K562 (cell line): ENCODE results near the gene PHACTR3. TPM values are rescaled to one million over a fixed set of nuclear protein-coding genes. Genes with fewer than 3 reads are reported as not detected.

Source experiments
- ATAC-seq: fragments of 200-7000 bp; cut with Tn5 transposase; 3 replicates; pipeline ENCODE4 v1.9.1; 2020; ENCODE audit warnings: moderate library complexity
- BruUV-seq: library from RNA; stranded (reverse); fragments of 400-500 nt; replicated peaks from 2 replicates; lab custom pipeline; 2021; lab: Mats Ljungman, UMichigan
- CTCF ChIA-PET: fragments of 300-600 bp; formaldehyde crosslinking; extraction: SDS; loops from one replicate; lab custom pipeline; 2021; ENCODE audit warnings: low intra/inter-chr PET ratio; lab: Yijun Ruan, JAX
- POLR2A ChIA-PET: fragments of 300-600, 350-650 bp; sonication (Branson Sonifier 250); formaldehyde crosslinking; extraction: SDS; loops from one replicate; lab custom pipeline; 2021; ENCODE audit warnings: antibody characterized with exemption, inconsistent platforms; lab: Yijun Ruan, JAX
- DNase-seq, 4 experiments: peaks; one replicate each; pipeline versions ENCODE4 v3.0.0 to v3.0.0-alpha.2; 2011 to 2018; ENCODE audit warnings: low spot score in 3 of 4, mixed read lengths in 3 of 4; ENCODE audit errors: extremely low read depth in 1 of 4
- FAIRE-seq: peaks from 2 replicates; lab custom pipeline; 2011; peaks lifted over from hg19 to GRCh38; lab: Jason Lieb, UNC
- H2AFZ ChIP-seq: 2 replicates; pipeline ENCODE4 v1.6.0; 2011; ENCODE audit warnings: low read depth, low read length, control low read depth, inconsistent platforms
- H3K27ac ChIP-seq: fragments of 200-600 bp; 3 replicates; pipeline ENCODE4 v1.8.0; 2011; ENCODE audit warnings: low read depth, mild to moderate bottlenecking, control low read depth, inconsistent platforms, low read length, moderate library complexity, mixed read lengths; ENCODE audit errors: extremely low read depth
- H3K27me3 ChIP-seq, 2 experiments: fragments of 300-600 bp in 1 of 2; 2 replicates in 1 of 2; 3 replicates in 1 of 2; pipeline versions ENCODE4 v1.6.0 to v1.8.0; 2011; ENCODE audit warnings: inconsistent platforms in 2 of 2, low read length in 2 of 2, mild to moderate bottlenecking in 1 of 2, mixed read lengths in 1 of 2, moderate library complexity in 1 of 2; ENCODE audit not compliant: control insufficient read depth in 2 of 2, insufficient read depth in 2 of 2
- H3K36me3 ChIP-seq: fragments of 300-600 bp; 3 replicates; pipeline ENCODE4 v1.8.0; 2011; ENCODE audit warnings: mild to moderate bottlenecking, low read length, inconsistent platforms; ENCODE audit not compliant: control insufficient read depth, insufficient read depth
- H3K4me1 ChIP-seq, 2 experiments: fragments of 200-600 bp in 1 of 2; replicated peaks in 1 of 2; 2 replicates in 1 of 2; 3 replicates in 1 of 2; pipeline versions ENCODE4 v1.5.1 to v1.8.0; 2011; ENCODE audit warnings: inconsistent platforms in 2 of 2, low read length in 2 of 2, mild to moderate bottlenecking in 1 of 2, mixed read lengths in 1 of 2, moderate library complexity in 1 of 2; ENCODE audit not compliant: control insufficient read depth in 2 of 2, insufficient read depth in 2 of 2
- H3K4me2 ChIP-seq: 2 replicates; pipeline ENCODE4 v1.6.1; 2011; ENCODE audit warnings: low read length, control low read depth, inconsistent platforms, mixed read lengths; ENCODE audit not compliant: insufficient read depth
- H3K4me3 ChIP-seq: fragments of 200-600 bp; sonication (generic), shearing (Covaris generic); 2 replicates; pipeline ENCODE4 v1.5.1; 2016; ENCODE audit warnings: control low read depth, inconsistent platforms
- H3K79me2 ChIP-seq: fragments of 200-600 bp; 3 replicates; pipeline ENCODE4 v1.8.0; 2011; ENCODE audit warnings: low read length, inconsistent platforms; ENCODE audit not compliant: control insufficient read depth, insufficient read depth
- H3K9ac ChIP-seq, 2 experiments: 2 replicates each; pipeline versions ENCODE4 v1.6.0 to v1.6.1; 2011; ENCODE audit warnings: low read depth in 2 of 2, low read length in 2 of 2, control low read depth in 1 of 2, inconsistent platforms in 1 of 2, mild to moderate bottlenecking in 1 of 2, mixed read lengths in 1 of 2; ENCODE audit not compliant: insufficient read depth in 1 of 2
- H3K9me1 ChIP-seq: one replicate; pipeline ENCODE4 v1.6.0; 2011; ENCODE audit warnings: inconsistent platforms, mild to moderate bottlenecking, low read length, moderate library complexity; ENCODE audit not compliant: control insufficient read depth, insufficient read depth
- H3K9me3 ChIP-seq: replicated peaks from 2 replicates; pipeline ENCODE4 v1.5.1; 2011; ENCODE audit warnings: low read depth, low read length, inconsistent platforms; ENCODE audit not compliant: control insufficient read depth, insufficient read depth
- H4K20me1 ChIP-seq: replicated peaks from 2 replicates; pipeline ENCODE4 v1.6.1; 2011; ENCODE audit warnings: low read length, inconsistent platforms, mixed read lengths; ENCODE audit not compliant: control insufficient read depth, insufficient read depth
- BACH1 ChIP-seq: fragments of 200-800 bp; sonication (Bioruptor generic); IDR thresholded peaks from 2 replicates; pipeline ENCODE4 v1.6.1; 2016; ENCODE audit warnings: missing genetic modification characterization, missing compliant biosample characterization
- GTF2F1 ChIP-seq: IDR thresholded peaks from 2 replicates; pipeline ENCODE4 v1.6.1; 2011; ENCODE audit warnings: low read depth, low read length, improper control_type of control experiment
- HDAC6 ChIP-seq: IDR thresholded peaks from 2 replicates; pipeline ENCODE4 v1.6.1; 2012; ENCODE audit warnings: low read depth, mild to moderate bottlenecking, control low read depth, inconsistent platforms, low read length, moderate library complexity
- MCM3 ChIP-seq: fragments of 450-650 bp; IDR thresholded peaks from 2 replicates; pipeline ENCODE4 v1.6.1; 2016
- PCBP1 ChIP-seq: fragments of 200-400 bp; formaldehyde crosslinking; IDR thresholded peaks from 2 replicates; pipeline ENCODE4 v1.6.1; 2018; ENCODE audit warnings: mild to moderate bottlenecking, low read depth, low read length; ENCODE audit not compliant: poor library complexity, severe bottlenecking
- SIX5 ChIP-seq, 2 experiments: IDR thresholded peaks; 2 replicates each; pipeline ENCODE4 v1.6.1; 2011; ENCODE audit warnings: low read length in 2 of 2, borderline replicate concordance in 1 of 2, low read depth in 1 of 2, mild to moderate bottlenecking in 1 of 2, moderate library complexity in 1 of 2; ENCODE audit not compliant: insufficient read depth in 1 of 2
- TRIM28 ChIP-seq: fragments of 450-650 bp; IDR thresholded peaks from 2 replicates; pipeline ENCODE4 v1.6.1; 2017
- TSC22D4 ChIP-seq: fragments of 450-650 bp; IDR thresholded peaks from 2 replicates; pipeline ENCODE4 v1.6.1; 2016; ENCODE audit warnings: missing genetic modification characterization, missing biosample characterization, control low read depth
- ZBED1 ChIP-seq: IDR thresholded peaks from 2 replicates; pipeline ENCODE4 v1.6.1; 2014
- ZBTB34 ChIP-seq: fragments of 250-450 bp; sonication (Bioruptor Pico); IDR thresholded peaks from 2 replicates; pipeline ENCODE4 v1.8.0; 2021; ENCODE audit warnings: mild to moderate bottlenecking, moderate library complexity
- ZNF184 ChIP-seq: sonication (generic); formaldehyde crosslinking; IDR thresholded peaks from 2 replicates; pipeline ENCODE4 v1.5.0; 2020; ENCODE audit warnings: missing genetic modification reagents
- ZNF217 ChIP-seq: sonication (generic); formaldehyde crosslinking; IDR thresholded peaks from 2 replicates; pipeline ENCODE4 v1.8.0; 2022; ENCODE audit warnings: mild to moderate bottlenecking, missing genetic modification reagents
- ZNF561 ChIP-seq: fragments of 450-650 bp; formaldehyde crosslinking; conservative IDR thresholded peaks from 2 replicates; pipeline ENCODE4 v1.4.0; 2020; ENCODE audit warnings: mild to moderate bottlenecking, moderate library complexity
- WGBS: fragments of 100-300 bp; shearing (Covaris generic); methylation state at CpG from one replicate; pipeline ENCODE4 v1.1.6; 2016; ENCODE audit warnings: low coverage, mixed read lengths; ENCODE audit not compliant: insufficient coverage; ENCODE audit errors: missing lambda C conversion rate; 5-methylcytosine and 5-hydroxymethylcytosine counted together
- in situ Hi-C: fragments of 300-500 bp; cut with MboI; formaldehyde crosslinking; loops from 4 replicates; pipeline ENCODE4 v1.15.0; 2018; ENCODE audit warnings: inconsistent platforms, mixed read lengths
- intact Hi-C: fragments of 100-400 bp; cut with micrococcal nuclease; formaldehyde crosslinking; loops from 2 replicates; pipeline ENCODE4 v1.14.2; 2022
- polyA plus RNA-seq, 8 experiments: library from polyadenylated mRNA; depleted of rRNA in 4 of 8; stranded (reverse) in 5 of 8; unstranded in 3 of 8; fragments of >200 nt; fragmentation: Nextera tagmentation in 2 of 8; fragmentation: Illumina TruSeq in 1 of 8; extraction: Ambion mirVana in 2 of 8; extraction: Trizol in 1 of 8; gene quantifications; 2 replicates each; pipeline versions ENCODE4 v1.2.1 to v1.2.3, GENCODE V29; 2011 to 2014; ENCODE audit warnings: inconsistent platforms in 1 of 8, missing spikeins in 1 of 8
- total RNA-seq, 7 experiments: library from RNA; depleted of rRNA in 6 of 7; stranded (reverse); fragments of >200 nt in 6 of 7; fragmentation: Illumina TruSeq in 2 of 7; extraction: Trizol in 2 of 7; gene quantifications; 2 replicates each; pipeline versions ENCODE4 v1.2.1 to v1.2.3, GENCODE V29; 2011 to 2021; ENCODE audit warnings: low replicate concordance in 1 of 7
- TF ChIP-seq, protein P1 (sequence below): sonication (generic); IDR thresholded peaks from 2 replicates; pipeline ENCODE4 v1.6.1; 2016
- TF ChIP-seq, protein P2 (sequence below): fragments of 450-650 bp; formaldehyde crosslinking; IDR thresholded peaks from 2 replicates; pipeline ENCODE4 v1.4.0; 2022; ENCODE audit warnings: missing genetic modification characterization
- TF ChIP-seq, protein P3 (sequence below): fragments of 450-650 bp; formaldehyde crosslinking; IDR thresholded peaks from 2 replicates; pipeline ENCODE4 v1.4.0; 2020; ENCODE audit warnings: mild to moderate bottlenecking

Gene PHACTR3
- total and polyA plus RNA-seq, 9 of the 15 experiments (the other 6 are each of a cell fraction or from before 2014, with no cell fraction given), result not detected

GRCh38 chr20:59831024-59831915 is 226.9 kb downstream of the PHACTR3 start:
- WGBS, result under 1% methylated on average over 23 of the region's 23 CpGs
- FAIRE-seq, result no peak
- Histone ChIP-seq H3K4me3 (no peak overlapping the region), H3K9me1 (no peaks in the 10 kb centered on the region), H3K36me3 (no peaks in the 10 kb centered on the region), H3K4me1 (no peaks in the 10 kb centered on the region), H3K27me3 (peaks cover 0 to 11% of the 10 kb centered on the region in 2 experiments; a peak in 3 of 5 replicates), H2AFZ (no peak overlapping the region), H3K9me3 (no peaks in the 10 kb centered on the region), H3K9ac (no peak overlapping the region), H3K79me2 (no peaks in the 10 kb centered on the region), H4K20me1 (no peaks in the 10 kb centered on the region), H3K4me2 (no peak overlapping the region), H3K27ac (no peak overlapping the region)
- ChIA-PET POLR2A (interaction anchor here (0.6 kb wide), 2 partner anchors 8 to 11 kb away, joined by 3 read pairs; no protein-coding TSS in a partner anchor), CTCF (interaction anchor here (0.7 kb wide), 1 partner anchor 13 kb away, joined by 3 read pairs; no protein-coding TSS in a partner anchor)
- DNase-seq, result no peak
- intact Hi-C loops (no loop called here), in situ Hi-C loops (no loop called here)
- no peak for ATAC-seq
- no TSS peak for BruUV-seq
- TF ChIP-seq SIX5 (IDR thresholded peaks at IDR 0.05; ENCODE audit: borderline replicate concordance in 1 of 2, insufficient read depth in 1 of 2, low read depth in 1 of 2, low read length in 2 of 2), result no peak
- no peak for TF ChIP-seq ZBED1
- no peak for TF ChIP-seq ZNF217
- TF ChIP-seq PCBP1, result no peak
- no peak for TF ChIP-seq TSC22D4
- no peak for TF ChIP-seq BACH1 (tag)
- TF ChIP-seq, protein P1, sequence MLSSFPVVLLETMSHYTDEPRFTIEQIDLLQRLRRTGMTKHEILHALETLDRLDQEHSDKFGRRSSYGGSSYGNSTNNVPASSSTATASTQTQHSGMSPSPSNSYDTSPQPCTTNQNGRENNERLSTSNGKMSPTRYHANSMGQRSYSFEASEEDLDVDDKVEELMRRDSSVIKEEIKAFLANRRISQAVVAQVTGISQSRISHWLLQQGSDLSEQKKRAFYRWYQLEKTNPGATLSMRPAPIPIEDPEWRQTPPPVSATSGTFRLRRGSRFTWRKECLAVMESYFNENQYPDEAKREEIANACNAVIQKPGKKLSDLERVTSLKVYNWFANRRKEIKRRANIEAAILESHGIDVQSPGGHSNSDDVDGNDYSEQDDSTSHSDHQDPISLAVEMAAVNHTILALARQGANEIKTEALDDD, result no peak
- TF ChIP-seq ZNF184 (CRISPR knock-in tag), result no peak
- no peak for TF ChIP-seq ZBTB34 (CRISPR knock-in tag)
- TF ChIP-seq, protein P2, sequence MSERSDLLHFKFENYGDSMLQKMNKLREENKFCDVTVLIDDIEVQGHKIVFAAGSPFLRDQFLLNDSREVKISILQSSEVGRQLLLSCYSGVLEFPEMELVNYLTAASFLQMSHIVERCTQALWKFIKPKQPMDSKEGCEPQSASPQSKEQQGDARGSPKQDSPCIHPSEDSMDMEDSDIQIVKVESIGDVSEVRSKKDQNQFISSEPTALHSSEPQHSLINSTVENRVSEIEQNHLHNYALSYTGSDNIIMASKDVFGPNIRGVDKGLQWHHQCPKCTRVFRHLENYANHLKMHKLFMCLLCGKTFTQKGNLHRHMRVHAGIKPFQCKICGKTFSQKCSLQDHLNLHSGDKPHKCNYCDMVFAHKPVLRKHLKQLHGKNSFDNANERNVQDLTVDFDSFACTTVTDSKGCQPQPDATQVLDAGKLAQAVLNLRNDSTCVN (CRISPR knock-in tag), result no peak
- no peak for TF ChIP-seq GTF2F1
- no peak for TF ChIP-seq MCM3
- TF ChIP-seq HDAC6, result no peak
- TF ChIP-seq ZNF561 (CRISPR knock-in tag), result no peak
- TF ChIP-seq TRIM28, result no peak
- TF ChIP-seq, protein P3, sequence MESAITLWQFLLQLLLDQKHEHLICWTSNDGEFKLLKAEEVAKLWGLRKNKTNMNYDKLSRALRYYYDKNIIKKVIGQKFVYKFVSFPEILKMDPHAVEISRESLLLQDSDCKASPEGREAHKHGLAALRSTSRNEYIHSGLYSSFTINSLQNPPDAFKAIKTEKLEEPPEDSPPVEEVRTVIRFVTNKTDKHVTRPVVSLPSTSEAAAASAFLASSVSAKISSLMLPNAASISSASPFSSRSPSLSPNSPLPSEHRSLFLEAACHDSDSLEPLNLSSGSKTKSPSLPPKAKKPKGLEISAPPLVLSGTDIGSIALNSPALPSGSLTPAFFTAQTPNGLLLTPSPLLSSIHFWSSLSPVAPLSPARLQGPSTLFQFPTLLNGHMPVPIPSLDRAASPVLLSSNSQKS (CRISPR knock-in tag), result no peak
